Keratinocyte (primary cell): ENCODE data around the gene PPWD1. TPM values are rescaled to one million over a fixed set of nuclear protein-coding genes. Genes with fewer than 3 reads are reported as not detected.

Experiments used
- DNase-seq: peaks from one replicate; pipeline ENCODE4 v3.0.0-alpha.2; 2011; ENCODE audit warnings: low read depth, missing footprints, low spot score
- FAIRE-seq: peaks from 2 replicates; lab custom pipeline; 2011; peaks lifted over from hg19 to GRCh38; lab: Jason Lieb, UNC
- H2AFZ ChIP-seq: 2 replicates; pipeline ENCODE4 v1.6.0; 2012; ENCODE audit warnings: low read length, control low read depth, inconsistent platforms; ENCODE audit not compliant: control insufficient read depth
- H3K27ac ChIP-seq: 2 replicates; pipeline ENCODE4 v1.5.1; 2011; ENCODE audit warnings: low read length; ENCODE audit not compliant: control insufficient read depth, insufficient read depth
- H3K27me3 ChIP-seq: 3 replicates; pipeline ENCODE4 v1.6.0; 2011; ENCODE audit warnings: low read length; ENCODE audit not compliant: control insufficient read depth, insufficient read depth; ENCODE audit errors: extremely low read depth
- H3K36me3 ChIP-seq, 2 experiments: 2 replicates in 1 of 2; 3 replicates in 1 of 2; pipeline ENCODE4 v1.5.1; 2011; ENCODE audit warnings: low read length in 2 of 2, mild to moderate bottlenecking in 1 of 2; ENCODE audit not compliant: control insufficient read depth in 2 of 2, insufficient read depth in 2 of 2; ENCODE audit errors: extremely low read depth in 1 of 2
- H3K4me1 ChIP-seq: 3 replicates; pipeline ENCODE4 v1.5.1; 2011; ENCODE audit warnings: low read length; ENCODE audit not compliant: control insufficient read depth, insufficient read depth; ENCODE audit errors: extremely low read depth
- H3K4me2 ChIP-seq: 3 replicates; pipeline ENCODE4 v1.6.0; 2011; ENCODE audit warnings: low read depth, low read length; ENCODE audit not compliant: control insufficient read depth, insufficient read depth; ENCODE audit errors: extremely low read depth
- H3K4me3 ChIP-seq, 3 experiments: fragments of 200-600 bp in 1 of 3; sonication (generic) in 1 of 3; 2 replicates in 2 of 3; 3 replicates in 1 of 3; pipeline ENCODE4 v1.5.1; 2011 to 2016; ENCODE audit warnings: low read length in 3 of 3, mild to moderate bottlenecking in 3 of 3, control low read depth in 2 of 3, inconsistent platforms in 1 of 3, low read depth in 1 of 3, mixed read lengths in 1 of 3, mixed run types in 1 of 3, moderate library complexity in 1 of 3; ENCODE audit not compliant: control insufficient read depth in 2 of 3, insufficient read depth in 2 of 3; ENCODE audit errors: extremely low read depth in 1 of 3
- H3K79me2 ChIP-seq: 2 replicates; pipeline ENCODE4 v1.6.0; 2012; ENCODE audit warnings: low read length; ENCODE audit not compliant: control insufficient read depth, insufficient read depth
- H3K9ac ChIP-seq: 3 replicates; pipeline ENCODE4 v1.6.0; 2011; ENCODE audit warnings: low read length; ENCODE audit not compliant: control insufficient read depth, insufficient read depth; ENCODE audit errors: extremely low read depth
- H3K9me1 ChIP-seq: 3 replicates; pipeline ENCODE4 v1.6.0; 2011; ENCODE audit warnings: low read length; ENCODE audit not compliant: control insufficient read depth, insufficient read depth; ENCODE audit errors: extremely low read depth
- H3K9me3 ChIP-seq: 2 replicates; pipeline ENCODE4 v1.5.1; 2012; ENCODE audit warnings: low read depth, low read length; ENCODE audit not compliant: control insufficient read depth
- H4K20me1 ChIP-seq: 3 replicates; pipeline ENCODE4 v1.6.0; 2011; ENCODE audit warnings: low read length; ENCODE audit not compliant: control insufficient read depth, insufficient read depth; ENCODE audit errors: extremely low read depth
- EZH2 ChIP-seq: IDR thresholded peaks from one replicate; pipeline ENCODE4 v1.6.1; 2012; ENCODE audit warnings: inconsistent platforms, mild to moderate bottlenecking, low read length, moderate library complexity
- dilution Hi-C: fragments of 300-500 bp; cut with MboI; formaldehyde crosslinking; loops from one replicate; pipeline ENCODE4 v1.7.0; 2020; ENCODE audit warnings: low sequenced_read_pairs; ENCODE audit not compliant: extremely low pct_ligation_motif_present
- polyA plus RNA-seq, 5 experiments: library from polyadenylated mRNA; depleted of rRNA in 3 of 5; stranded (reverse) in 3 of 5; stranded (forward) in 1 of 5; unstranded in 1 of 5; fragments of >200 nt; gene quantifications; 1 replicate in 1 of 5; 2 replicates in 3 of 5; 3 replicates in 1 of 5; pipeline versions ENCODE4 v1.2.1 to v1.2.3, GENCODE V29; 2011 to 2012; ENCODE audit warnings: missing spikeins in 2 of 5, low read depth in 1 of 5, low replicate concordance in 1 of 5
- TF ChIP-seq, protein P1 (sequence below), 3 experiments: IDR thresholded peaks in 1 of 3; conservative IDR thresholded peaks in 1 of 3; optimal IDR thresholded peaks in 1 of 3; 2 replicates in 2 of 3; 3 replicates in 1 of 3; pipeline versions ENCODE3 to v1.5.1; 2011; ENCODE audit warnings: low read length in 3 of 3, mild to moderate bottlenecking in 3 of 3, moderate library complexity in 2 of 3, control low read depth in 1 of 3, inconsistent platforms in 1 of 3; ENCODE audit not compliant: insufficient read depth in 2 of 3; ENCODE audit errors: extremely low read depth in 1 of 3

Gene PPWD1
- polyA plus RNA-seq, 1 donor (not counting 4 experiments of a cell fraction or from before 2014, with no cell fraction given), result 18.3 TPM

DNA sequence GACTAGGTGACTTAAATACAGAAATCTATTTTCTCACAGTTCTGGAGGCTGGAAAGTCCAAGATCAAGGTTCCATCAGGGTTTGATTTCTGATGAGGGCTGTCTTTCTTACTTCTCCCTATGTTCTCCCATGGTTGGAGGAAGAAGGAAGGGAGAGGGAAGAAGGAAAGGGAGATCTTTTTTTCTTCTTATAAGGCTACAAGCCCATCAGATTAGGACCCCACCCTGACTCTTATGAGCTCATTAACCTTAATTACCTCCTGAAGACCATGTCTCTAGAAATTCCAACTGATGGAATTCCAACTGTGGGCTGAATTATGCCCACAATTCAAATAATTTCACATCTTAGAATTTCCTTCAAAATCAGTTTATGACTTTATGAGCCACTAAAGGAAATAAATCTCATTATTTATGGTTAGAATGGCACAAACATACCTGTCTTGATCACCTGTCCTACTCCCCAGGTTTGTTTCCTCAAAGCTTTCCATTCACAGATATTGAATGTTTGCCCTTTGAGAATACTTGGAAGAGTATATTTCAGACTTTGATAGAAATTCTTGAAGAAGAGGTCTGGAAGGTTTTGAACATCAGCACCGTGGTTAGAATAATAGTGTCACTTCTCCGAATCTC, 7.6 kb downstream of the PPWD1 start:
- H3K4me1 ChIP-seq, result no peaks in the 10 kb centered on the region

DNA sequence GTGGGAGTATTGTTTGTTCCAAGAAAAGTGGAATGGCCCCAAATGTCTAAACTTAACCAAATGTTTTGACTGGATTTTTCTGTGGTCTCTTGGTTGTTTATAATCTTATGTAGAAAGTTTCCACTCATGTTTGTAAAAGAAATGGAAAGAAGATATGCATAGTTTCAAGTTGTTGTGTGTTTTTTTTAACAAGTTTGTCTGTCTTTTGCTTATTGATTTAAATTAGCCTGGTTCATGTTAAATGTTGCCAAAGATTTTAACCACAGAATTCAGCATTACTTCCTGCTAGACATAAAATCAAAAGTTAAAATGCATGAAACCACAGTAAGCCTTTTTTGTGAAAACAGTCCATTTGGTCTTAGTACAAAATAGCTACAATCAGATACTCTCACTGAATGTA, 14.0 kb downstream of the PPWD1 start:
- Histone ChIP-seq H3K4me2 (no peak overlapping the region), H3K4me1 (no peaks in the 10 kb centered on the region), H3K27ac (no peak overlapping the region), H3K9ac (no peak overlapping the region), H3K9me1 (no peaks in the 10 kb centered on the region), H3K9me3 (no peaks in the 10 kb centered on the region), H3K79me2 (no peaks in the 10 kb centered on the region), H2AFZ (no peak overlapping the region), H3K27me3 (no peaks in the 10 kb centered on the region), H4K20me1 (no peaks in the 10 kb centered on the region), H3K36me3 (peaks cover 9 to 10% of the 10 kb centered on the region in 2 experiments), H3K4me3 (no peak overlapping the region)
- DNase-seq (no peak), FAIRE-seq (no peak)
- dilution Hi-C loops, result no loop called here
- TF ChIP-seq, protein P1, sequence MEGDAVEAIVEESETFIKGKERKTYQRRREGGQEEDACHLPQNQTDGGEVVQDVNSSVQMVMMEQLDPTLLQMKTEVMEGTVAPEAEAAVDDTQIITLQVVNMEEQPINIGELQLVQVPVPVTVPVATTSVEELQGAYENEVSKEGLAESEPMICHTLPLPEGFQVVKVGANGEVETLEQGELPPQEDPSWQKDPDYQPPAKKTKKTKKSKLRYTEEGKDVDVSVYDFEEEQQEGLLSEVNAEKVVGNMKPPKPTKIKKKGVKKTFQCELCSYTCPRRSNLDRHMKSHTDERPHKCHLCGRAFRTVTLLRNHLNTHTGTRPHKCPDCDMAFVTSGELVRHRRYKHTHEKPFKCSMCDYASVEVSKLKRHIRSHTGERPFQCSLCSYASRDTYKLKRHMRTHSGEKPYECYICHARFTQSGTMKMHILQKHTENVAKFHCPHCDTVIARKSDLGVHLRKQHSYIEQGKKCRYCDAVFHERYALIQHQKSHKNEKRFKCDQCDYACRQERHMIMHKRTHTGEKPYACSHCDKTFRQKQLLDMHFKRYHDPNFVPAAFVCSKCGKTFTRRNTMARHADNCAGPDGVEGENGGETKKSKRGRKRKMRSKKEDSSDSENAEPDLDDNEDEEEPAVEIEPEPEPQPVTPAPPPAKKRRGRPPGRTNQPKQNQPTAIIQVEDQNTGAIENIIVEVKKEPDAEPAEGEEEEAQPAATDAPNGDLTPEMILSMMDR (optimal IDR thresholded peaks at IDR 0.05 in 1 of 3, IDR thresholded peaks at IDR 0.05 in 1 of 3, conservative IDR thresholded peaks at IDR 0.05 in 1 of 3; ENCODE audit: extremely low read depth in 1 of 3, insufficient read depth in 2 of 3, low read length in 3 of 3), result no peak

More for the DNA sequence above, 7.6 kb downstream of the PPWD1 start:
- dilution Hi-C loops, result no loop called here
- no peaks in the 10 kb centered on the region for H3K9me3 ChIP-seq
- no peak overlapping the region for H2AFZ ChIP-seq
- H3K79me2 ChIP-seq, result peaks cover 10% of the 10 kb centered on the region
- no peaks in the 10 kb centered on the region for H3K9me1 ChIP-seq
- H3K4me3 ChIP-seq, result no peak overlapping the region
- H4K20me1 ChIP-seq, result no peaks in the 10 kb centered on the region
- TF ChIP-seq EZH2, result no peak
- TF ChIP-seq, protein P1 (optimal IDR thresholded peaks at IDR 0.05 in 1 of 3, IDR thresholded peaks at IDR 0.05 in 1 of 3, conservative IDR thresholded peaks at IDR 0.05 in 1 of 3; ENCODE audit: extremely low read depth in 1 of 3, insufficient read depth in 2 of 3, low read length in 3 of 3), result no peak
- peaks cover 8 to 10% of the 10 kb centered on the region in 2 experiments for H3K36me3 ChIP-seq
- no peak overlapping the region for H3K27ac ChIP-seq
- H3K4me2 ChIP-seq, result no peak overlapping the region
- DNase-seq (no peak), FAIRE-seq (no peak)
- no peaks in the 10 kb centered on the region for H3K27me3 ChIP-seq
- H3K9ac ChIP-seq, result no peak overlapping the region
